GM12873 (cell line): ENCODE data around the gene RAB3GAP2.
A peak's percentile ranks its signal among the peaks of the same experiment; 100 is the strongest.

Source experiments
- TF ChIP-seq, protein P1 (sequence below): IDR thresholded peaks from 2 replicates; pipeline ENCODE4 v1.5.1; 2012; ENCODE audit warnings: low read depth, mild to moderate bottlenecking, moderate library complexity, low read length, control low read depth; ENCODE audit not compliant: insufficient read depth; ENCODE audit errors: missing control alignments

Gene RAB3GAP2

DNA sequence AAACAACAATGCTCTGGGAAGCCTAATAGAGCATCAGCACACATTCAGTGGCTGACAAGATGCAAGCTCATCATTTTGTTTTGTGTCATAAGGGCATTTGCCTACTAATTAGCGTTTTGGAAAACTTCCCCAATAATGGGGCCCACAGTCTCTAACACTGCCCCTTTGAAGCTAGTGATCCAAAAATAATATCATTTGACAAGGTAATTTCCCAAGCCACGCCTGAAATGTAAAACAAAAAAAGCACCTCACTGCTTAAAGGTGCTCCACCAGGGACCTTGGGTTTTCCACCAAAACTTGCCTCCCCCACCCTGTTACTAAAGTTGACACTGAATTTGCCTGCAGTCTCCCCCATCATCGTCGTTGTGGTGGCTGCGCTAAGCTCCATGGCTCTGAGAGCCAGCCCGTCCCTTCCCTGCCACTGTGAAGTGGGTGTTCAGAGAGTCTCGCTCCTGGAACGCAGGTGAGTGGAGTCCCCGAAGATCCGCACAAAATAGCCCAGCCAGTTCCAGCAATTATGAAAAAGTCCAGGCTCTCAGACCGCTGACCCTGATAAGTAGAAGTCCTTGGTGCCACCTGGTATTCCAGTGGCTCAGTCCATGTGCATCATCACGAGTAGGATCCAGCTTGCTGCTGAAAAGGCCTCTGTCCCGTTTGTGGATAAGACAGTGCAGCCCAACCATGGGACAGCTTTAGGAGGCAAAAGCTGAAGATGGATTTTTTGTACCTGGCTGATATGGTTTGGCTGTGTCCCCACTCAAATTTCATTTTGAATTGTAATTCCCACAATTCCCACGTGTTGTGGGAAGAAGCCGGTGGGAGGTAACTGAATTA is 52.2 kb downstream of the RAB3GAP2 start:
- TF ChIP-seq, protein P1, sequence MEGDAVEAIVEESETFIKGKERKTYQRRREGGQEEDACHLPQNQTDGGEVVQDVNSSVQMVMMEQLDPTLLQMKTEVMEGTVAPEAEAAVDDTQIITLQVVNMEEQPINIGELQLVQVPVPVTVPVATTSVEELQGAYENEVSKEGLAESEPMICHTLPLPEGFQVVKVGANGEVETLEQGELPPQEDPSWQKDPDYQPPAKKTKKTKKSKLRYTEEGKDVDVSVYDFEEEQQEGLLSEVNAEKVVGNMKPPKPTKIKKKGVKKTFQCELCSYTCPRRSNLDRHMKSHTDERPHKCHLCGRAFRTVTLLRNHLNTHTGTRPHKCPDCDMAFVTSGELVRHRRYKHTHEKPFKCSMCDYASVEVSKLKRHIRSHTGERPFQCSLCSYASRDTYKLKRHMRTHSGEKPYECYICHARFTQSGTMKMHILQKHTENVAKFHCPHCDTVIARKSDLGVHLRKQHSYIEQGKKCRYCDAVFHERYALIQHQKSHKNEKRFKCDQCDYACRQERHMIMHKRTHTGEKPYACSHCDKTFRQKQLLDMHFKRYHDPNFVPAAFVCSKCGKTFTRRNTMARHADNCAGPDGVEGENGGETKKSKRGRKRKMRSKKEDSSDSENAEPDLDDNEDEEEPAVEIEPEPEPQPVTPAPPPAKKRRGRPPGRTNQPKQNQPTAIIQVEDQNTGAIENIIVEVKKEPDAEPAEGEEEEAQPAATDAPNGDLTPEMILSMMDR: no peak

DNA sequence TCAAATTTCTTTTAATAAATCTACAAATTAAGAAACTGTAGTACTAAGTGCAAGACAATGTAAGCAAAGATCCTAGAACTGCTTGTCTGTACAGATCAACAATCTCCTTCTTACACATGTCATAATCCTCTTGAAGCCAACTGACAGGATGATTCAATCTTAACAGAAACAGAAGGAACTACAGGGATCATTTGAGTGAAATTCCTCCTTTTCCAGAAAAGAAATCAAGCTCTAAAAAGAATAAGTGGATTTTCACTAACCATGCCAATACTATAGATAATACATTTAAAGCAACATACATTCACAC is 53.2 kb downstream of the RAB3GAP2 start:
- TF ChIP-seq, protein P1: no peak

DNA sequence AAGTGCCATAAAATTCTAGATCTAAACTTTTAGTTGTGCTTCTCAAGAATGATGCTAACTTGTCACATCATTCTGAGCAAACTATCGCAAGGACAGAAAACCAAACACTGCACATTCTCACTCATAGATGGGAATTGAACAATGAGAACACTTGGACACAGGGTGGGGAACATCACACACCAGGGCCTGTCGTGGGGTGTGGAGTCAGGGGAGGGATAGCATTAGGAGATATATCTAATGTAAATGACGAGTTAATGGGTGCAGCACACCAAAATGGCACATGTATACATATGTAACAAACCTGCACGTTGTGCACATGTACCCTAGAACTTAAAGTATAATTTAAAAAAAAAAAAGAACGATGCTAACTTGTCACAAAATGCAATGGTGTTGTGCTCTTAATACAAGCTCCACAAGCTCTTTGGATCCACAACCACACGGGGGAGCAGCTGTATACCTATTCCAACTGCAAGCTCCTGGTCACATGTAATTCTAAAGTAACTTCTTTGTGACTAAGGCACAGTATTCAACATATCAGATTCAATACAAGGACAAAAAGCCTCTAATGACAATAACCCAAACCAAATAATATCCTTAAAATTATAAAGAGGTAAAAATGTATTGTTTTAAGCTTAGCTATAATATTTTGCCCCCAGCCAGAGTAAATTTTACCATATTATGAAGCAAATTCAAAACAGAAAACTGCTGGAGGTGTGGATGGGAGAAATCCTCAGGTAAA is 53.7 kb downstream of the RAB3GAP2 start:
- TF ChIP-seq, protein P1: peak; percentile 70

DNA sequence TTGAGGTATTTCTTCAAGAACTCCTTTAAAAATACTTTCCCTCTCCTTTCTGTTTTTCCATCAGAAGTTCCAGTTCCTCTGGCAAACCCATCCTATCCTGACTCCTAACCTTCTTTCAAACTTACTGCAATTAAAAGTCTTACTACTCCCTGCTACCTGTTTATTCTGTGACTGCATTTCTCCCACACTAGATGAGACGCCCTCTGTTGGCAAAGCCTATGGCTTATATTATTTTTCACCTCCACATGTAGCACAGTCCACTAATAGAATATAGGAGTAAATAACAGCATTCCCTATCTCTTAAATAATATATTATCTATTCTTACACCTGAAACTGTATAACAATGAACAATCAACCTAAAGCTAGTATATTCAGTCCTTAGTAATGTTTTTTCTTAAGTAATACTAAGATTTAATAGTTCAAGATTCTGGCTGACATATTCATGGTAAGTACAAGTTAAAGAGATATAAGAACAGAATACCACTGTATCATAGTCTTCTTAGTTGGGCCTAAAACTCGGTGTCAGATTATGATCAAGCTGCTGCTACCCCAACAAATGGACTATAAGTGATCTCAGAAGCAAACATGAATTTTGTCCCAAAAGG is 54.8 kb downstream of the RAB3GAP2 start:
- TF ChIP-seq, protein P1: peak; percentile 56

DNA sequence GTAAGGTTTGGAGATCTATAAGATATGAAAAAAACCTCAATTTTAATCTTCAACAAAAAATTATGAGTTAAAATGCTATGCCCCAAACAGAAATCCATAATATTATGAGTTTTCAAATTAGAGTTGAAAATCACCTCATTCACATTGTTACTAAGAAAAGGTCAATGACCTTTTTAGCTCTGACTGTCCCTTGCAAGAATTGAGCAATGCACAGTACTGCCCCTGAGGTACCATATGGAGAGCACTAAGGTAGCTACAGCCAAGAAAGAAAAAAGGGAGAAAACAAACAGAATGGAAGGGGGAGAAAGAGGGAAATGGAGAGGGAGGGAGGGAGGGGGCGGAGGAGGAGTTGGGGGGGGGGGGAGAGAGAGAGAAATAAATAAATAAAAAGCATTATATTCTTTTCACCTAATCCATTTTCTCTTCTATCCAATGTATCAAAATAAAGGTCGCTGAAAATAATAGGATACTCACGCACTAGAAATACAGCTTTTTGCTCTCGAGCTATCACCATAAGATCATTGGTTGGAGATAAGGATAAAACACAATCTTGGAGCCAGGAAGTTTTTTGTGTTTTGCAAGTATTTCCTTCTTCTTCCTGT is 58.8 kb downstream of the RAB3GAP2 start:
- TF ChIP-seq, protein P1: no peak

DNA sequence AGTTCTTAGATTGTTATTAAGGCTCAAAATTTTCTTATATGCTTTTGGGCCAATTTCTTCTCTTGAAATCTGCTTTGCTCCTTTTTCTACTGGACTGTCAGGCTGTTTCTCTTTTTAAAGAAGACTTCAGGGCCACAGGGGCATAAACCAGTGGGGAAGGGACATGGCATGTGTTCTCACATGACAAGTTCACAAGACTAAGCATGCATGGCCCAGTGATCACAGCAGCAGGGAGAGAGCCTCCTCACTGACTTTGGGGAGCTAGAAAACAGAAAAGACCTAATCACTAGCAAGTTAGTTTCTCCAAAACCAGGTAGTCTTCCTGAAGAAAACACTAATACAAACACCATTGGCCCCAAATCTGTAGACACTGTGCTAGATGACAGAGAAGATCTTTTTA is 64.8 kb downstream of the RAB3GAP2 start:
- TF ChIP-seq, protein P1: no peak

DNA sequence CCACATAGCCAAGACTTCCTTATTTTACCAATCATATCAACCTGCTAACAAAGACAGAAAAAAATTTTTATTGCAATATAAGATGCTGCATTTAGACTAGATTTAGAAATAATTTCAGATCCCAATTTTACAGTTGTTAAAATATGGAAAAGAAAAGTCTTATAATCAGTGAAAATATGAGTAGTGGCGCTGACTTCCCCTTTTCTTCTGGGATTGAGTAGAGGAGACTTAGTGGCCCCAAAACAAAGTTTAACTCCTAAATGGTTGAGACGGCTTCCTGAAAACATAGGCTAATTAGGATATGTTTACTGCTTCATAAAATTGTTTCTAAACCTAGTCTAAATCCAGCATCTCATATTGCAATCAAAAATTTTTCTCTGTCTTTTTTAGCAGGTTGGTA is 68.4 kb downstream of the RAB3GAP2 start:
- TF ChIP-seq, protein P1: no peak
